Ovary (tissue), 9 donors: ENCODE data around the gene RPS19. TPM values are rescaled to one million over a fixed set of nuclear protein-coding genes. Genes with fewer than 3 reads are reported as not detected.

Experiments used
- microRNA-seq, 3 donors: library from miRNA; unstranded; fragments of <30 nt; microRNA quantifications; one replicate each; pipeline versions ENCODE4 to v1.2.0, GENCODE V29; 2019 to 2020
- polyA plus RNA-seq, 2 donors: library from polyadenylated mRNA; stranded (reverse); fragments of 200-250 nt in 1 of 2; fragments of 350-450 nt in 1 of 2; fragmentation: Illumina TruSeq in 1 of 2; extraction: RNeasy Lipid Tissue Mini Kit (QIAGEN cat#74804) in 1 of 2; gene quantifications; one replicate each; pipeline ENCODE4 v1.2.3, GENCODE V29; 2013 to 2014
- small RNA-seq: library from RNA; depleted of rRNA; stranded (forward); fragments of <200 nt; gene quantifications from one replicate; pipeline ENCODE3, GENCODE V24; 2016
- total RNA-seq, 7 donors: library from RNA; depleted of rRNA in 2 of 7; stranded (reverse); fragments of >200 nt in 2 of 7; fragmentation: NEBNext Ultra II Directional in 3 of 7; extraction: Animal tissue kit (Norgen Biotek cat#: 25700) in 3 of 7; gene quantifications; one replicate each; pipeline versions ENCODE4 v1.1.0 to v1.2.4, GENCODE V29; 2016 to 2023
- donor health status: DM: no; HTN: no; CAD: no; lungs with moderate emphysema.
- donor health status: DM: no; HTN: no; CAD: no.
- donor health status: Bipolar disorder and iron deficiency.
- donor health status: DM: yes; HTN: yes; CAD: no.
- donor health status: DM: no; HTN: no; CAD: no.
- donor health status: DM: yes; HTN: yes; CAD: no.

Gene RPS19
- total and polyA plus RNA-seq, 9 donors = 1,030 to 3,960 (median 2,873) TPM

Small RNA genes lying within 50 kb of the gene (microRNA-seq; reads per million reads assigned to microRNA genes)
- gene MIR6797 = 0 reads per million in 3 donors

Small RNA genes lying within 50 kb of the gene (small RNA-seq; reads per million reads assigned to genes)
- not detected for gene MIR6797

Other genes starting within 250 kb of the RPS19 start
- under 1 TPM in 3 of 7 donors, not detected in 4; 0.18 to 0.74 (median 0.40) TPM for gene CEACAM4, start 233.2 kb upstream of the RPS19 start, total RNA-seq
- gene CEACAM4, start 233.2 kb upstream of the RPS19 start, polyA plus RNA-seq = under 1 TPM; 0.27 to 0.32 TPM
- gene CEACAM7, start 172.0 kb upstream of the RPS19 start, total RNA-seq = under 1 TPM in 2 of 7 donors, not detected in 5; 0.08 to 0.55 TPM
- not detected for gene CEACAM7, start 172.0 kb upstream of the RPS19 start, polyA plus RNA-seq
- gene CEACAM5, start 151.6 kb upstream of the RPS19 start, total RNA-seq = 1 to 10 TPM in 2 of 7 donors, under 1 TPM in 1, not detected in 4; 0.27 to 1.5 (median 1.3) TPM
- gene CEACAM5, start 151.6 kb upstream of the RPS19 start, polyA plus RNA-seq = not detected
- under 1 TPM in 4 of 7 donors, not detected in 3; 0.10 to 0.84 (median 0.29) TPM for gene CEACAM6, start 104.7 kb upstream of the RPS19 start, total RNA-seq
- under 1 TPM in 1 of 2 donors, not detected in 1; 0.07 TPM for gene CEACAM6, start 104.7 kb upstream of the RPS19 start, polyA plus RNA-seq
- gene CEACAM3, start 63.7 kb upstream of the RPS19 start, total RNA-seq = not detected
- under 1 TPM in 1 of 2 donors, not detected in 1; 0.62 TPM for gene CEACAM3, start 63.7 kb upstream of the RPS19 start, polyA plus RNA-seq
- not detected for gene LYPD4, start 15.6 kb upstream of the RPS19 start, total RNA-seq
- gene LYPD4, start 15.6 kb upstream of the RPS19 start, polyA plus RNA-seq = not detected
- gene DMRTC2, start 15.2 kb upstream of the RPS19 start, total RNA-seq = not detected
- under 1 TPM in 1 of 2 donors, not detected in 1; 0.07 TPM for gene DMRTC2, start 15.2 kb upstream of the RPS19 start, polyA plus RNA-seq
- gene CD79A, start 17.0 kb downstream of the RPS19 start, total RNA-seq = 1 to 10 TPM in 3 of 7 donors, under 1 TPM in 3, not detected in 1; 0.25 to 1.4 (median 0.83) TPM
- gene CD79A, start 17.0 kb downstream of the RPS19 start, polyA plus RNA-seq = under 1 TPM; 0.41 to 0.68 TPM
- gene ARHGEF1, start 22.9 kb downstream of the RPS19 start, total RNA-seq = 10 to 100 TPM; 35.6 to 97.5 (median 70.6) TPM
- 10 to 100 TPM in 1 of 2 donors, 1 to 10 TPM in 1; 7.9 to 56.2 TPM for gene ARHGEF1, start 22.9 kb downstream of the RPS19 start, polyA plus RNA-seq
- 1 to 10 TPM in 1 of 7 donors, under 1 TPM in 6; 0.11 to 1.3 (median 0.50) TPM for gene ERFL, start 68.2 kb downstream of the RPS19 start, total RNA-seq
- under 1 TPM in 1 of 2 donors, not detected in 1; 0.24 TPM for gene ERFL, start 68.2 kb downstream of the RPS19 start, polyA plus RNA-seq
- 100 to 1,000 TPM; 120 to 206 (median 147) TPM for gene RABAC1, start 99.1 kb downstream of the RPS19 start, total RNA-seq
- gene RABAC1, start 99.1 kb downstream of the RPS19 start, polyA plus RNA-seq = 100 to 1,000 TPM in 1 of 2 donors, 10 to 100 TPM in 1; 21.2 to 224 TPM
- under 1 TPM in 1 of 7 donors, not detected in 6; 0.32 TPM for gene ATP1A3, start 134.0 kb downstream of the RPS19 start, total RNA-seq
- gene ATP1A3, start 134.0 kb downstream of the RPS19 start, polyA plus RNA-seq = under 1 TPM; 0.02 to 0.33 TPM
- 10 to 100 TPM in 2 of 7 donors, 1 to 10 TPM in 5; 1.7 to 16.3 (median 3.7) TPM for gene GRIK5, start 210.0 kb downstream of the RPS19 start, total RNA-seq
- 1 to 10 TPM; 2.9 to 5.3 TPM for gene GRIK5, start 210.0 kb downstream of the RPS19 start, polyA plus RNA-seq
- 10 to 100 TPM; 10.3 to 24.6 (median 18.2) TPM for gene ZNF574, start 215.9 kb downstream of the RPS19 start, total RNA-seq
- 10 to 100 TPM in 1 of 2 donors, 1 to 10 TPM in 1; 2.4 to 14.9 TPM for gene ZNF574, start 215.9 kb downstream of the RPS19 start, polyA plus RNA-seq